ENCODE measurements around the gene CNPPD1. TPM values are rescaled to one million over a fixed set of nuclear protein-coding genes. Genes with fewer than 3 reads are reported as not detected.

CNPPD1 gene
- total RNA-seq, 1 experiment from 2014 or later, result 40.6 TPM

- Mint-ChIP-seq H3K9me3 (ENCODE audit: low read depth, unreplicated experiment) (no peaks in the 10 kb centered on the region), H3K27ac (ENCODE audit: unreplicated experiment) (no peak overlapping the region), H3K36me3 (ENCODE audit: insufficient read depth, unreplicated experiment) (peaks cover 63% of the 10 kb centered on the region), H3K4me3 (ENCODE audit: low read depth, unreplicated experiment) (no peak overlapping the region), H3K27me3 (ENCODE audit: unreplicated experiment) (no peaks in the 10 kb centered on the region), H3K4me1 (ENCODE audit: low read depth, unreplicated experiment) (peaks cover 11% of the 10 kb centered on the region)
- no TSS peak for BruUV-seq (replicated peaks)
- TF ChIP-seq CTCF (IDR thresholded peaks at IDR 0.05; ENCODE audit: unreplicated experiment), result no peak
- CTCF ChIA-PET, result interaction anchor here (1.1 kb wide), 1 partner anchor 23 kb away, joined by 3 read pairs; the partner anchor contains the start of genes GLB1L and STK16
- intact Hi-C loops (cut with micrococcal nuclease; ENCODE audit: unreplicated experiment), result no loop called here
- no peak for DNase-seq
These were observed 45.3 kb upstream of the CNPPD1 start for GRCh38 chr2:219221957-219222518.

- intact Hi-C loops (cut with micrococcal nuclease; ENCODE audit: unreplicated experiment), result no loop called here
- CTCF ChIA-PET, result interaction anchor here (0.6 kb wide), 2 partner anchors 116 to 202 kb away, joined by 3 to 4 read pairs; no protein-coding TSS in a partner anchor
These were observed 44.1 kb upstream of the CNPPD1 start for GRCh38 chr2:219220652-219221402.

GRCh38 chr2:219219784-219220532 lies 43.2 kb upstream of the CNPPD1 start:
- CTCF ChIA-PET, result no interaction called here
- no peaks in the 10 kb centered on the region for H3K9me3 Mint-ChIP-seq (ENCODE audit: low read depth, unreplicated experiment)

More at GRCh38 chr2:219220652-219221402, 44.1 kb upstream of the CNPPD1 start:
- Mint-ChIP-seq H3K27ac (ENCODE audit: unreplicated experiment) (no peak overlapping the region), H3K4me1 (ENCODE audit: low read depth, unreplicated experiment) (peaks cover 18% of the 10 kb centered on the region), H3K4me3 (ENCODE audit: low read depth, unreplicated experiment) (no peak overlapping the region), H3K9me3 (ENCODE audit: low read depth, unreplicated experiment) (no peaks in the 10 kb centered on the region), H3K27me3 (ENCODE audit: unreplicated experiment) (no peaks in the 10 kb centered on the region), H3K36me3 (ENCODE audit: insufficient read depth, unreplicated experiment) (peaks cover 66% of the 10 kb centered on the region)
- no TSS peak for BruUV-seq (replicated peaks)
- TF ChIP-seq CTCF (IDR thresholded peaks at IDR 0.05; ENCODE audit: unreplicated experiment), result no peak
- DNase-seq, result no peak

More at GRCh38 chr2:219219784-219220532, 43.2 kb upstream of the CNPPD1 start:
- no peak for DNase-seq
- Mint-ChIP-seq H3K27me3 (ENCODE audit: unreplicated experiment) (no peaks in the 10 kb centered on the region), H3K4me3 (ENCODE audit: low read depth, unreplicated experiment) (no peak overlapping the region), H3K36me3 (ENCODE audit: insufficient read depth, unreplicated experiment) (peaks cover 61% of the 10 kb centered on the region), H3K4me1 (ENCODE audit: low read depth, unreplicated experiment) (peaks cover 18% of the 10 kb centered on the region), H3K27ac (ENCODE audit: unreplicated experiment) (no peak overlapping the region)
- BruUV-seq (replicated peaks), result no TSS peak
- TF ChIP-seq CTCF (IDR thresholded peaks at IDR 0.05; ENCODE audit: unreplicated experiment), result no peak
- intact Hi-C loops (cut with micrococcal nuclease; ENCODE audit: unreplicated experiment), result loop anchor here (5.0 to 10.0 kb wide), 2 partner anchors 55 to 57 kb away; partner anchors contain the start of genes DNAJB2 and NHEJ1
